ENCODE results near the gene RPL29.

DNA sequence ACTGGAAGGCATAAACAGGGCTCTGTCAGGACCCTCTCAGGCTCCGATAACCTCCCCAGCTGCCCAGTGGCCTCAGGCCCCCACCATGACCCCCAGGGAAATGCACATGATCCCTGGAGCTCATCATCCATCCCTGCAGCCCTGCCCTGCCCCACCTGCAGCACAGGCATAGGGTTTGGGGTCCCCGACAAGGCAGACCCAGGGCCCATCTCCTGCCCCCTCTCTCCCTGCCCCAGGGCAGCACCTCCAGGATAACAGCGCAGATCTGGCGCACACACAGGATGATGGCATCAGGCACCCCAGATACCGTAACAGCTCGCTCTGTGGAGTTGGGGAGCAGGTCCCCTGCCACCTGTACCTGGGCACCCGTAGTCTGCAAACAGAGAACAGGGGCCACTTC lies 36.0 kb downstream of the RPL29 start:
- no peak for TF ChIP-seq POLR2A (IDR thresholded peaks at IDR 0.05)
- TF ChIP-seq, protein P1, sequence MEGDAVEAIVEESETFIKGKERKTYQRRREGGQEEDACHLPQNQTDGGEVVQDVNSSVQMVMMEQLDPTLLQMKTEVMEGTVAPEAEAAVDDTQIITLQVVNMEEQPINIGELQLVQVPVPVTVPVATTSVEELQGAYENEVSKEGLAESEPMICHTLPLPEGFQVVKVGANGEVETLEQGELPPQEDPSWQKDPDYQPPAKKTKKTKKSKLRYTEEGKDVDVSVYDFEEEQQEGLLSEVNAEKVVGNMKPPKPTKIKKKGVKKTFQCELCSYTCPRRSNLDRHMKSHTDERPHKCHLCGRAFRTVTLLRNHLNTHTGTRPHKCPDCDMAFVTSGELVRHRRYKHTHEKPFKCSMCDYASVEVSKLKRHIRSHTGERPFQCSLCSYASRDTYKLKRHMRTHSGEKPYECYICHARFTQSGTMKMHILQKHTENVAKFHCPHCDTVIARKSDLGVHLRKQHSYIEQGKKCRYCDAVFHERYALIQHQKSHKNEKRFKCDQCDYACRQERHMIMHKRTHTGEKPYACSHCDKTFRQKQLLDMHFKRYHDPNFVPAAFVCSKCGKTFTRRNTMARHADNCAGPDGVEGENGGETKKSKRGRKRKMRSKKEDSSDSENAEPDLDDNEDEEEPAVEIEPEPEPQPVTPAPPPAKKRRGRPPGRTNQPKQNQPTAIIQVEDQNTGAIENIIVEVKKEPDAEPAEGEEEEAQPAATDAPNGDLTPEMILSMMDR (IDR thresholded peaks at IDR 0.05) = no peak

Data from esophagus squamous epithelium (tissue), 4 donors.